Mucosa of descending colon (tissue), 3 donors: ENCODE measurements around the gene LHFPL3. TPM values are rescaled to one million over a fixed set of nuclear protein-coding genes. Genes with fewer than 3 reads are reported as not detected.

Source experiments
- ATAC-seq: fragments of 200-7000 bp; cut with Tn5 transposase; one replicate; pipeline ENCODE4 v1.9.1; 2020; ENCODE audit warnings: mild to moderate bottlenecking, moderate library complexity
- DNase-seq, 3 donors: peaks; one replicate each; pipeline ENCODE4 v3.0.0-alpha.2; 2020
- H3K36me3 ChIP-seq: fragments of 200-600 bp; one replicate; pipeline ENCODE4 v1.8.0; 2021; ENCODE audit warnings: low read depth, mild to moderate bottlenecking
- H3K4me1 ChIP-seq: fragments of 200-600 bp; one replicate; pipeline ENCODE4 v1.8.0; 2021; ENCODE audit warnings: low read depth, mild to moderate bottlenecking
- H3K4me3 ChIP-seq: fragments of 200-600 bp; one replicate; pipeline ENCODE4 v1.8.0; 2021; ENCODE audit warnings: mild to moderate bottlenecking
- H3K9me3 ChIP-seq: fragments of 200-600 bp; one replicate; pipeline ENCODE4 v1.8.0; 2021; ENCODE audit warnings: mild to moderate bottlenecking
- intact Hi-C, 2 donors: fragments of 100-400 bp; cut with DNase I in 1 of 2; cut with micrococcal nuclease in 1 of 2; formaldehyde crosslinking; loops; one replicate each; pipeline versions ENCODE4 v1.11.0 to v1.11.1; 2022; cut with DNase I, micrococcal nuclease
- total RNA-seq, 3 donors: library from RNA; stranded (reverse); fragmentation: NEBNext Ultra II Directional in 2 of 3; extraction: Animal tissue kit (Norgen Biotek cat#: 25700) in 2 of 3; gene quantifications; one replicate each; pipeline versions ENCODE4 v1.2.1 to v1.2.4, GENCODE V29; 2021 to 2023
- TF ChIP-seq, protein P1 (sequence below): fragments of 200-600 bp; IDR thresholded peaks from one replicate; pipeline ENCODE4 v1.8.0; 2022; ENCODE audit warnings: antibody characterized with exemption, mild to moderate bottlenecking
- donor health status: DM: no; HTN: no; CAD: no; lungs with moderate emphysema.
- donor health status: DM: no; HTN: no; CAD: no.
- donor health status: DM: no; HTN: yes; CAD: no.

Gene LHFPL3
- total RNA-seq, 3 donors from 2014 or later = 0.26 to 0.57 (median 0.31) TPM

DNA sequence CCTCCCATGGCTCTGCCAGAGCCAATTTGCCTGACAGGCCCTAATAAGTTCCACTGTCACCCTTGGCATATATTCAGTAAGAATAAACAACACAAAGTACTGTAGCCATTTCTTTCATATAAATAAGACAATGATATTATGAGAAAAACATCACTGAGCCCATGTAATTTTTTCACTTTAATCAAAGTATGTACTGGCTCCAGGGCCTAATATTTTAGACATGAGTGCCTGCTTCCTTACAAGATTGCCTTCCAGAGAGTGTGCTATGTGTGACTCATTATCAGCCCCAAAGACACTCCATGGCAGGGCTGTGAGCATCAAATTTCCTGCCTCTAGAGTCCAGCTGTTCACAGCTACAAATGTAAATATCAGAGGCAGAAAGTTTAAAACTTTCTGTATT is 297.6 kb downstream of the LHFPL3 start:
- intact Hi-C loops = no loop called here

DNA sequence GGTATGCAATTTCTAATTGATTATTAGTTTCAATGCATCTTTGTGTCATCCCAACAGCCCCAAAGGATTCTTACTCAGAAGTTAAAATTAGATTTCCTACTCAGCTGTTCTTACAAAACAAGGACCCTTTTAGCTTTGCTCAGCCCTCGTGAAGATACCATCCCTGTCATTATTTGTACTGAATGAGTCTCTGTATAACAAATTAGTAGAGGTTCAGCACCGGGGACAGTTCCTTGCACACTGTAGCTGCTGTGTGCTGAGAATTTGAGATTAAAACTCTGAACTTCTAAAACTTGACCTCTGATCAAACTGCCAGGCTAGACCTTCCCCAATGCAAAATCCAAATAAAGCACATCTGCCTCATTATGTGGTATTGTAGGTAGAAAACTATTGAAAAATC is 299.1 kb downstream of the LHFPL3 start:
- H3K9me3 ChIP-seq = no peaks in the 10 kb centered on the region
- ATAC-seq (no peak), DNase-seq (peak in 1 of 3 donors; percentile 42)
- intact Hi-C loops = no loop called here
- H3K4me1 ChIP-seq = no peaks in the 10 kb centered on the region
- TF ChIP-seq, protein P1, sequence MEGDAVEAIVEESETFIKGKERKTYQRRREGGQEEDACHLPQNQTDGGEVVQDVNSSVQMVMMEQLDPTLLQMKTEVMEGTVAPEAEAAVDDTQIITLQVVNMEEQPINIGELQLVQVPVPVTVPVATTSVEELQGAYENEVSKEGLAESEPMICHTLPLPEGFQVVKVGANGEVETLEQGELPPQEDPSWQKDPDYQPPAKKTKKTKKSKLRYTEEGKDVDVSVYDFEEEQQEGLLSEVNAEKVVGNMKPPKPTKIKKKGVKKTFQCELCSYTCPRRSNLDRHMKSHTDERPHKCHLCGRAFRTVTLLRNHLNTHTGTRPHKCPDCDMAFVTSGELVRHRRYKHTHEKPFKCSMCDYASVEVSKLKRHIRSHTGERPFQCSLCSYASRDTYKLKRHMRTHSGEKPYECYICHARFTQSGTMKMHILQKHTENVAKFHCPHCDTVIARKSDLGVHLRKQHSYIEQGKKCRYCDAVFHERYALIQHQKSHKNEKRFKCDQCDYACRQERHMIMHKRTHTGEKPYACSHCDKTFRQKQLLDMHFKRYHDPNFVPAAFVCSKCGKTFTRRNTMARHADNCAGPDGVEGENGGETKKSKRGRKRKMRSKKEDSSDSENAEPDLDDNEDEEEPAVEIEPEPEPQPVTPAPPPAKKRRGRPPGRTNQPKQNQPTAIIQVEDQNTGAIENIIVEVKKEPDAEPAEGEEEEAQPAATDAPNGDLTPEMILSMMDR = no peak
- H3K36me3 ChIP-seq = no peaks in the 10 kb centered on the region
- H3K4me3 ChIP-seq = no peak overlapping the region

More for the DNA sequence above, 297.6 kb downstream of the LHFPL3 start:
- TF ChIP-seq, protein P1 = no peak
- H3K4me3 ChIP-seq = no peak overlapping the region
- ATAC-seq (no peak), DNase-seq (no peak)
- no peaks in the 10 kb centered on the region for H3K4me1 ChIP-seq
- no peaks in the 10 kb centered on the region for H3K9me3 ChIP-seq
- no peaks in the 10 kb centered on the region for H3K36me3 ChIP-seq

DNA sequence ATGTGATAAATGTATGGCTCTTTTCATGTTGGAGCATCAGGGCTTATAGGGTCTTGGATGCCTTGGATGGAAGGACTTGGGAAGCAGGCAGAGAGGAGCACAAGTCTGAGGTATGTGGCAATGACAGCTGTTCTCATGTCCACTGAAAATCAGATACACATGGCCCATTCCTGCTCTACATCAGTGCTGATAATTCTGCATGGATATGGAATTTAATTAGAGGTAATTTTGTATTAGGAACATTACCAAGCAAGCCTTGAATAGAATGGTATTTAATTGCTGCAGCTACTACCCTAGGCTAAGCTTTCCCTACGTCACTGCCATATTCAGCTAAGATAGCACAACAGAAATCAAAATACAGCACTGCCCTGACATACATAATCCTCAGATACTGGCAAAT is 299.6 kb downstream of the LHFPL3 start:
- ATAC-seq (no peak), DNase-seq (no peak)
- Histone ChIP-seq H3K36me3 (no peaks in the 10 kb centered on the region), H3K9me3 (no peaks in the 10 kb centered on the region), H3K4me3 (no peak overlapping the region), H3K4me1 (no peaks in the 10 kb centered on the region)
- intact Hi-C loops = no loop called here
- TF ChIP-seq, protein P1 = no peak

DNA sequence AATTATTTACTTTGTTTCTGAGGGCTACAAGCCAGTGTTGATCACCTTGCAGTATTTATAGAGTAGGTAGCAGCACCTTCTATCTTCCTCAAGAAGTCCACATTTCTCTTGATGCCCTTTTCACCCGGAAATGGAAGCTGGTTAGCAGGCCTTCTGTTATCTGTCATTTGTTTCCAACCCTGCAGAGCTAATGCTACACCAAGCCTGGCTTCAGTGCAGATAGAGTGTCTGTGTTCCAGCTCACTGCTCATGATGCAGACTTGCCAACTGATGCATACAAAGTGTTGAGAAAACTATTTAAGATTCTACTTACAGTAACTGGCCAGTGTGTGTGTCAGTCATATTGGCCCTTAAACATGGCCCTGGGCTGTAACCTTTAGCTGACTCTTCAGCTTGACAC is 301.0 kb downstream of the LHFPL3 start:
- ATAC-seq = no peak
- H3K4me1 ChIP-seq = no peaks in the 10 kb centered on the region
- TF ChIP-seq, protein P1 = no peak
- H3K36me3 ChIP-seq = no peaks in the 10 kb centered on the region
- intact Hi-C loops = no loop called here
- DNase-seq = no peak
- H3K9me3 ChIP-seq = no peaks in the 10 kb centered on the region
- H3K4me3 ChIP-seq = no peak overlapping the region

DNA sequence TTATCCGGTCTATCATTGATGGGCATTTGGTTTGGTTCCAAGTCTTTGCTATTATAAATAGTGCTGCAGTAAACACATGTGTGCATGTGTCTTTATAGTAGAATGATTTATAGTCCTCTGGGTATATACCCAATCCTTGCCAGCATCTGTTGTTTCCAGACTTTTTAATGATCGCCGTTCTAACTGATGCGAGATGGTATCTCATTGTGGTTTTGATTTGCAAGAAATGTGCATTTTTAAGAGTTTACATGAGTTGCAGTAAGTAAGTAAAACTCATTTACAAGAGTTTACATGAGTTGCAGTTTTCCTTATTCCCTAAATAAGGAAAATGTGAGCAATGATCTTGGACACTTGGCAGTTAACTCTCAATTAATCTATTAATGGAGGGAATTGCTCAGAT is 312.1 kb downstream of the LHFPL3 start:
- Histone ChIP-seq H3K9me3 (no peaks in the 10 kb centered on the region), H3K4me3 (no peak overlapping the region), H3K36me3 (no peaks in the 10 kb centered on the region), H3K4me1 (no peaks in the 10 kb centered on the region)
- TF ChIP-seq, protein P1 = no peak
- DNase-seq = no peak
- ATAC-seq = no peak
- intact Hi-C loops = no loop called here

DNA sequence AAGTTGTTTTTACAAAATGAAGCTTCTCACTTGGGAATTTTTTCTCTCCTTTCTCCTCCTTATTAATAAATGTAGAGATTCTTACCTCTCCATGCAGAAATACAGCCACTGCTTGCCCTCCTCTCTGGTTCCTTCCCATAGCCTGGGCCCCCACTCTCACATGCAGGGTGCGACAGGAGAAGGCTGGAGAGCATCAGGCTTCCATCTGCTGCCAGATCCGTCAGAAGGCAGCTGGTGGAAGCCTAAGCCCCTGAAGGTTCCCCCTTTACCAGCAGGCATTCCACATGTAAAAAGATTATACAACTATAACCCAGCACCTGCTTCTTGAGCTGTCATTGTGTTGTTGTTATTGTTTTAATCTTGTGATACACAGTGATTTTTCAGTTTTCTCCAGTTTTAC is 314.2 kb downstream of the LHFPL3 start:
- Histone ChIP-seq H3K9me3 (no peaks in the 10 kb centered on the region), H3K36me3 (no peaks in the 10 kb centered on the region), H3K4me1 (no peaks in the 10 kb centered on the region), H3K4me3 (no peak overlapping the region)
- DNase-seq (no peak), ATAC-seq (no peak)
- TF ChIP-seq, protein P1 = no peak
- intact Hi-C loops = no loop called here
